NCI-H187 treated with DMSO at 0.1 percent for 48 hours (cell line): ENCODE measurements around the gene CDHR5.

ENCODE experiments used
- DNase-seq: peaks from one replicate; lab custom pipeline; 2025; lab: John Stamatoyannopoulos, UW

Gene CDHR5

DNA sequence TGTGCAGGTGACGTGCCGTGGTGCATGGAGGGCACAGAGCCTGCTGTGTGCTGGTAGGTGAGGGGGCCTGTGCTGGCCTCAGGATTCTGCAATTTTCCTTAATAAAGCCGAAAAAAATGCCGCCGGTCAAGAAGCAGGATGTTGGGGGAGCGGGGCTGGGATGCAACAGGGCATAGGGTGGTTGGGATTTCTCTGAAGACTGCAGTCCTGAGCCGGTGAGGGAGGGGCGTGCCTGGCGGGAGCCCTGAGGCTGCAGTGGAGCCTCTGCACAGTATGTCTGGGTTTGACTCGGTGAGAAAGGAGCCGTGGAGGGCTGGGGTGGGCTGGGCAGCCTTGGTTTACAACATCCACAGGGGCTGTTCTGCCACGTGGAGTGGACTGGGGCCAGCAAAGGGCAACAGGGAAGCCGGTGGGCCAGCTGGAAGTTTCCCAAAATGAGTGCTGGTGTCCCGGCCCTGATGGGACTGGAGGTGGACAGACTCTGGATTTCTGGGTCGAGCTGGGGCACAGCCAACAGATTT, 1.3 kb downstream of the CDHR5 start:
- no peak for DNase-seq

DNA sequence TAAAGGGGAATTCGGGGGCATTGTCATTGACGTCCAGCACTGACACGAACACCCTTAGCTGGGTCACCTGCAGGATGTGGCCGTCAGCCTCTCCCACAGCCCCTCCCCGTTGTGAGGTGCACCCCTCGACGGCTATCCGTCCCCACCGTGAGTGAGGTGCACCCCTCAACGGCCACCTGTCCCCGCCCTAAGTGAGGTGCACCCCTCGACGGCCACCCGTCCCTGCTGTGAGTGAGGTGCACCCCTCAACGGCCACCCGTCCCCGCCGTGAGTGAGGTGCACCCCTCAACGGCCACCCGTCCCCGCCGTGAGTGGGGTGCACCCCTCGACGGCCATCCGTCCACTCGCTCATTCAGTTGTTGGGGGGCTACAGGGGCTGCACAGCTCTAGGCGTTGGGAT, 2.9 kb downstream of the CDHR5 start:
- no peak for DNase-seq

DNA sequence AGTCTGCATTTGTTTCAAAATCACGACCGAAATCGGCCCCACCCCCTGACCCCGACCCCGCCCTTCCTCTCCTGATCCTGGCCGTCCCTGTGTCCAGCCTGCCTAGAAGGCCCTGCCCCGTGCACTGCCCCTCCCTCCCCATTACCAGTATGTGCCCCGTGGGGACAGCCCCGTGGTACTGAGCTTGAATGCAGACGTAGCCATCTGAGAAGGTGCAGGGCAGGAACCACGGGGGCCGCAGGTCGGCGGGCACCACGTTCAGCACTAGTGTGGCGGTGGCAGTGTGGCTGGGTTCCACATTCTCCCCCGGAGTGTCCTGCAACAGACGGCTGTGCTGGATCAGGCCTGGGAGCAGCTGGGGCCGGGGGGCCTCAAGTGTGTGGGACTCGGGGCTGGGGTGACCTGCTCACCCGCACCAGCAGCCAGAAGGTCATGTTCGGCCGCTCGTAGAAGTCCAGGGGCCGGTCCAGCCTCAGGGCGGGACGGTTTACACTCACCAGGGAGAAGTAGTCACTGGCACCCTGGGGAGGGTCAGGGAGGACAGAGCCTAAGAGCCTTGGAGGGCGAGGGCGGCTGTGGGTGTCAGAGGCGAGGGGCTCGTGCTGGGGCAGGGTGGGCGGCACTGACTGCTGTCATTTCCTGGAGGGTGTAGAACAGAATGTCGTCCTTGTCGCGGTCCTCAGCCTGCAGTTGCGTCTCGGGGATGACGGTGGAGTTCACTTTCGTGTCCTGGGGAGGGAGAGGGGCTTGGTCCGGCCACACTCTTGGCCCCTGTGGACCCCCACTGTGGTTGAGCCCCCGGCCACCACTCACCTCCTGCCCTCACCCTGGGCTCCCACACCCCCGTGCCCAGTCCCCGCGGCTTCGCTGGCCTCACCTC, 3.6 kb downstream of the CDHR5 start:
- no peak for DNase-seq

DNA sequence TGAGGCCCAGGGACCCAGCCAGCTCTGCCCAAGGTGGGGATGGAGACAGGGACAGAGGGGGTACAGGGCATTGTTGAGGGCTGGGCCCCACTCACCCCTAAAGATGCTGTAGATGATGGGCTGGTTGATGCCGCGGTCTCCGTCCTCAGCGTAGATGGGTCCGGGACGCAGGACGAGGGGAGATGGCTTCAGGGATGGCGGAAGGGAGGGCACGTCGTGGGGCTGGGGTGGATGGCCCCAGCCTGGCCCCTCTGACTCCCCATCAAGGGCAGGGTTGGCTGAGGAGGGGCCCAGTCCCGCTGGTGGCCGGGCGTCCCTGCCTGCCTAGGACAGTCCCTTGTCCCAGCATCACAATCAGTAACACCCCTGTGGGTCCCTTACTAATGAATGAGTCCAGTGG, 4.6 kb downstream of the CDHR5 start:
- DNase-seq = no peak

DNA sequence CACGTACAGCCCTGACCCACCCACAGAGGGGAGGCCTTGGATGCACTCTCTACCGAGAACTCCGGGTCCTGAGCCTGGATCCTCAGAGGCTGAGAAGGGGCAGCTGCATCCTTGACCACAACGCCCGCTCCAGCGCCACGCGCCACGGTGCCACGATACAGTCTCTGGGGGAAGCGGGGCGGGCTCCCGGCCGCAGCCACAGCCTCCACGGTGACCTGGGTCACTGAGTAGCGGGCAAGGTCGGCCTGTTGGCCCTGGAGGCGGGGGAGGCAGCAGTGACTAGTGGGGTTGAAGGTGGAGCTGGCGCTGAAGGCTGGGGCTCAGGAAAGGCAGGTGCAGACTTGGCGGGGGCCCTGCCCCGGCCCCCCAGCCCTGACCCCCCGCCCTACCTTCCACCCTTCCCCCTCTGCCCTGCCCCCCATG, 5.1 kb downstream of the CDHR5 start:
- no peak for DNase-seq

DNA sequence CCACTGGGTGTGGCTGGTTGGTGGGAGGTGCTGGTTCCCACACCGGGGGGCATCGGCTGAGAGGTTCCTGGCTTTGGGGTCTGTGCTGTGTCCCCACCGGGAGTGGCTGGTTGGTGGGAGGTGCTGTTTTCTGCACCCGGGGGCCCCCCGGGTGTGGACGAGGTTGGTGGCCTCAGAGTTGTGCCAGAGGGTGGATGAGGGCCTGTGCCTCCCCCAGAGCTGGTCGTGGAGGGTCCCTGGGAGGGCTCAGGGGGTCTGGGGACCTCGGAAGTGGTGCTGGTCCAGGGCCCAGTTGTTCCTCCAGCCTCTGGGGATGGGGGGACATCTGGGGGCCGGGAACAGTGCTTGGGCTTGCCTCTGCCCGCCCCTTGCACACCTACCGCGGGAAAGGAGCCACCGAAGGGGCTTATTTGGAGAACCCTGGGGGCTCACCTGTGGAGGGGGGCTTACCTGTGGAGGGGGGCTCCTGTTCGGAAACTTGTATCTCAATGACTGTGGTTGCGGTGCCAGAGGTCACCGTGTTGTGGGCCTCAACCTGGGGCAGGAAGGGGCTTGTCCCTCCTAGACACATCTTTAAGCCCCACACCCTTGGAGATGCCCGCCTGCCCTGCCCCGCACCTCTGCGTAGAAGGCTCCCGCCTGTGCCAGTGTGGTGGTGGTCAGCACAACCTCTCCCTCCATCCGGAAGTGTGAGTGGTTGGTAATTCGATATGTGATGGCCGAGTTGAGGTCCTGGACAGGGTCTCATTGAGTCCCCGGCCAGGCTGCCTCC, 5.7 kb downstream of the CDHR5 start:
- no peak for DNase-seq

DNA sequence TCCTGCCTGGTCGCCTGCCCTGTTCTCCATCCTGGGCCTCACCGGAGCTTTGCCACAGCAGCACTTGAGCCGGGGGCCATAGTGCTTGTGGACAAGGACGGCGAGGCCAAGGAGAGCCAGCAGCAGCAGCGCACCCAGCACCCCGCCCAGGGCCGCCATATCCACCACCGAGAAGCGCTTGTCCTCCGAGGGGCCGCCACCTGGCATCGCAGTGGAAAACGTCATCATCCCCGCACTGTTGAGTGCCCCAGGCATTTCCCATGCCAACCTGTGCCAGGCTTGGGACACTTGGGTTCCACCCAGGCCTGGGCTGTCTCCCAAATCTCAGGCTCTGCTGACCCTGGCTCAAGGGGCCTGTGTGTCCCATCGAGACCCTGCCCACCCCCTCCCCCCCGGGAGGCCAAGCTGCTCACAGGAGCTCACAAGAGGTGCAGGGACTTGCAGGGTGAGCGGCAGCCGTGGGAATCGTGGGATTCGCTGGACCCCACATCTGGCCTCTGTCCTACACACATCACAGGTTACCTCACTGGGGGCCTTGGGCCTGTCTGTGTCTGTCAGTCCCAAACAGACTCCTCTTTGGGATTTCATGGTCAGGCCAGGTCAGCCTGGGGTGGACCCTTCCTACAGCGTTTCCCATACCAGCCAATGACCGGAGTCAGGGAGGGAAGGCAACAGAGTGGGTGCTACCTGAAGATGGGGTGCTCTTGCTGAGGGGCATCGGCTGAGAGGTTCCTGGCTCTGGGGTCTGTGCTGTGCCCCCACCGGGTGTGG, 6.7 kb downstream of the CDHR5 start:
- no peak for DNase-seq

DNA sequence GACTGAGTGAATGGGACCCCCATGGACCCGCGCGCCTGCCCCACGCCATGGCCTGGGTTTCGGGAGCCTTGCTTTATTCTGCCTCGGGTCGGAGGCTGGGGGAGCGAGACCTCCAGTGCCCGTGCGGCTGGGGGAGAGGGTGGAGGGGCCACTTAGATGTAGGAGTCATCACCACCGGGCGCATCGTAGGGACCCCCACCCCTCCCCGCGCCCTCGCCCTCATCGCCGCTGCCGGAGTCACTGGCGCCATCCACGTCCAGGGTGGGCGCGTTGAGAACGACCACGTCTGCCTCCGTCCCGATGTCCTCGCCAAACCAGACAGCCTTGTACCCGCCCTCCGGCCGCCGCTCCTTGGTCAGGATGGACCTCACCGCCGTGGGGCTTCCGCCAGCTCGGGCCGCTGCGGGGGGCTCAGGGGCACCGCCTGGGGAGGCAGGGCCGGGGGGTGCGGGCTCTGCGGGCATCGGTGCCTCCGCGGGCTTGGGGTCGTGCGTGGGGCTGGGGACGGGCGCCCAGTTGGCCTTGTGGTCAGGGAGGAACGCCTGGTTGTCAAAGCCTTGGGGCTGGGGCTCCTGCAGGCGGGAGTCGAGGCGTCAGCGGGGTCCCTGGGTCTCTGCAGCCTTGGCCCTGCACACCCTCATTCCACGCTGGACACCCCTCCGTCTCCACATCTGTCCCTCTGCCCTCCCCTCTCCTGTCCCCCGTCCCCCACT, 7.4 kb downstream of the CDHR5 start:
- DNase-seq = no peak

DNA sequence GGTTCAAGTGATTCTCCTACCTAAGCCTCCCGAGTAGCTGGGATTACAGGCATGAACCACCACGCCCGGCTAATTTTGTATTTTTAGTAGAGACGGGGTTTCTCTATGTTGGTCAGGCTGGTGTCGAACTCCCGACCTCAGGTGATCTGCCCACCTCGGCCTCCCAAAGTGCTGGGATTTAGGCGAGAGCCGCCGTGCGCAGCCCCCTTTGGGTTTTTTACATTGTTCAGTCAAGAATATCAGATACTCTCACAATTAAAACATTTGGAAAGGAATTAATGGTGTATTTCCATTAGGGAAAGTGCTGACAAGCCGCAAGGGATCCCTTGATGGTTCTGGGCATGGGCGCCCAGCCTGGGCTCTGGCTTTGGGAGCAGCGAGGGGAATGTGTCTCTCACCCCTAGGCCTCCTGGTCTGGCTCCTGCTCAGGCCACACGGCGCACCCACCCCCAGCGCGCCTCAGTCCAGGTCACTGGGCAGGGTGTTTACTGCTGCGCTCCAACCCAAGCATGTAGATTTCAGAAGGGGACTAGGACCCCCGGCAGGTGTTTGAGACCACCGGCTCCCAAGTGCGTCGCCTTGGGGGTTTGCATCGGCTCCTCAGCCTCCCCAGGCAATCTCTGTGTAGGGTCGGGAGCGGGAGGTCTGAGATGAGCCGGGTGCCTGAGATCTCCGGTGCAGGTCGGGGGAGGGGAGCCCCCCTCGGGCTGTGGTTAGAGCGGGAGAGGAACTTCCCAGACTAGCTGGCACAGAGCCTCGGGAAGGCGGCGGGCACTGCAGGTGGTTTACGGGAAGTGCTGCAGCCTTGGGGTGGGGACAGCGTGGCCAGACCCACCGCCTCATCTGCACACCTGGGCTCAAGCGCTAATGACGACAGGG, 8.2 kb downstream of the CDHR5 start:
- DNase-seq = no peak

DNA sequence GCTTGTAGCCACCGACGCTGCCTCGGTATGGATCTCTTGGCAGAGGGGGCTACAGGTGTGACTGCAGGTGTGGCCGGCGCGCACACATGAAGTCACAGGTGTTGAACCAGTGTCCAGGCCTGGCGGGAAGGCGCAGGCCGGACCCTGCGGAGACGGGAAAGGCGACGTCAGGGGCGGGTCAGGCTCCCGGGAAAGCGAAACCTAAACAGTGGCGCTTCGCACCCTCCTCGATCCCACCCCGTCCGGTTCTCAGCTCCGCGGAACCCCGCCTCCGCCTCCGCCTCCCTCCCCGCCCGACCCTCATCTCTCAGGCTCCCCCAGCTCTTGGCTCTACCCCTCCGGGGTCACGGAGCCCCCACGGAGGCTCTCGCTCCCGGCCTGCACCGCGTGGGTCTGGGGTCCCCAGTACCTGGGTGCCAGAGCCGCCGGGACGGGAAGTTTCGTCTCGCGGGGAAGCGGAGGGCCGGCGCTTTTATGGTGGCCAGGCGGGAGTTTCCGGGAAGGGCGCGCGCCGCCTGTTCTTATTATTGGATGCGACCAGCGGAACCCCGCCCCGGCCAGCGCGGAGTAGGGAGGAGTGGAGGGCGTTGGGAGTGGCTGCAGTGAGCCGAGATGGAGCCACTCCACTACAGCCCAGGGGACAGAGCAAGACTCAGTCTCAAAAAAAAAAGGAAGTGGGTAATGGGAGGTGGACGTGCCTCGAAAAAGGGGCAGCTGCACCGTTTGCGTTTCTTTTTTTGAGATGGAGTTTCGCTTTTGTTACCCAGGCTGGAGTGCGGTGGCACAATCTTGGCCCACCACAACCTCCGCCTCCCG, 9.0 kb downstream of the CDHR5 start, which contains the start of gene IRF7:
Gene IRF7, minus strand, starts transcription at position 447 of the 816 bp plus-strand sequence. CDS start 586 bp downstream, outside the sequence.
- peak; percentile 63 for DNase-seq

DNA sequence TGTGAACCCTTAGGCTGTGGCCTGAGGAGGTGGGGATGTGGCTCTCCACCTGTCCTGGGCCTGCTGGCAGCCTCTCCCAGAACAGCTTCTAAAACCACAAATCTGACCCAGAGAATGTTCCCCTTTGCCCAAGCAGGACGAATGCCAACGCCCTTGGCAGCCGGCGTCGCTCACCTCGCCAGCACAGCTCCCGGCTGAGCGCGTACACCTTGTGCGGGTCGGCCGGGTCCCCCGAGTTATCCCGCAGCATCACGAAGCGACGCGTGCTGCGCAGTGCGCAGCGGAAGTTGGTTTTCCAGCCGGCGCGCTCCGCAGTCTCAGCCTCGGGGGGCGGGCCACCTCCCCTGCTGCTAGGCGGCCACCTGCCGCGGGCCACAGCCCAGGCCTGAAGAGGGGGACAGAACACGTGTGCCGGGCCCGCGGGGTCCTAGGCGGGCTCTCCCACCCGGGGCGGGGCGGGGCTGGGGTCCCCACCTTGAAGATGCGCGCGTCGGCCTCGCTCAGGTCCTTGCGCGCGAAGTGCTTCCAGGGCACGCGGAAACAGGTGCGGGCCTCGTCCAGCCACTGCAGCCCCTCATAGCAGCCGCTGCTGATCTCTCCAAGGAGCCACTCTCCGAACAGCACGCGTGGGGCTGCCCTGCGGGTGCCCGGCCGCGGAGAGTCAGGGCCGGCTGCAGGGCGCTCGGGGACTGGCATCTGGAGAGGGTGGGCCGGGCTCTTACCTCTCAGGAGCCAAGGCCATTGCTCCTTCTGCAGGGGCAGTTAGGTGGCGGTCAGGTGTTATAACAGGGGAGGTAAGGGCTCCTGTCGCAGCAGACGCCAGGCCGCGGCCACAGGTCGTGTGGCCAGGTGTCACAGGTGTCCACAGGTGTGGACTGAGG, 9.9 kb downstream of the CDHR5 start:
- no peak for DNase-seq

DNA sequence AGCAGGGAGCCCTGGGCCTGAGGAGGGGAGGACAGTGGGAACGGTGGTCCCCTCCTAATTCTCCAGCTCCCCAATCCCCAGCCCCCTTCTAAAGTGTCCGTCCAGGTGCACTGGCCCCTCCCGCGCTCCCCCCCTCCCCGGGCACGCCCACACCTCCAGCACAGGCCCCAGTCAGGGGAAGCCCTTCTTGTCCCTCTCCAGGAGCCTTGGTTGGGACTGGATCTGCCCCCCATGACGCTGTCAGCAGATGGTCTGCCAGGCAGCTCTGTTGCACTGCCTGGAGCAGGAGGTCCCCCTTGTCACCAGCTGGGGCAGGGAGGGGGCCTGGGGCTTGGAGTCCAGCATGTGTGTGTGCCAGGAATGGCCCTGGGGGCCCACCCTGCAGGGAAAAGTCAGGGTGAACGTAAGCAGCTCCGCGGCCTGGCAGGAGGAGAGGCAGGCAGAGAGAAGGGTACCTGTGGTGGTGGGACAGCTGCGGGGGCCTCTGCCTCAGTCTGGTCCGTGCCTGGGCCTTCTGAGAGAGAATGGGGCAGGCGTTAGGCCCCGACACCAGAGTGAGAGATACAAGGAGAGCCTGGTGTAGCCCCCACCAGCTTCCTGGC, 10.6 kb downstream of the CDHR5 start:
- no peak for DNase-seq

DNA sequence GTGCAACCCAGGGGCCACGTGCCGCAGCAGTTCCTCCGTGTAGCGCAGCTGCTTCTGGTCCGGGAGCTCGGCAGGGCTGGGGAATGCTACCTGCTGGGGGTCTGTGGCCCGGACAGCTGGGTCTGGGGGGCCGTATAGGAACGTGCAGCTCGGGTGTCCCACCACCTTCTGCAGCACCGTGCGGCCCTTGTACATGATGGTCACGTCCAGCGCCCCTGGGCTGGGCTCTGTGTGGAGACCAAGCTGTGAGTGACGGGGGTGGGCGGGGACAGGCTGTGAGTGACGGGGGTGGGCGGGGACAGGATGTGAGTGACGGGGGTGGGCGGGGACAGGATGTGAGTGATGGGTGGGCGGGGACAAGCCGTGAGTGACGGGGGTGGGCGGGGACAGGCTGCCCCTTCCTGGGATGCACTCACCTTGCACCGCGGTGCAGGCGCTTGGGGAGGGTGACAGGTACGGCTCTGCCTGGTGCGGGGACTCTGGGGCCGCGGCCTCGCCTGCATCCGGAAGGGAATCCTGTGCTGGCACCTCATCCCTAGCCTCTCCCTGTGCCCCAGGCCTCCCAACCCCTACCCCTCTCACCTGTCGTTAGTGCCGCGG, 11.3 kb downstream of the CDHR5 start:
- peak; percentile 10 for DNase-seq

DNA sequence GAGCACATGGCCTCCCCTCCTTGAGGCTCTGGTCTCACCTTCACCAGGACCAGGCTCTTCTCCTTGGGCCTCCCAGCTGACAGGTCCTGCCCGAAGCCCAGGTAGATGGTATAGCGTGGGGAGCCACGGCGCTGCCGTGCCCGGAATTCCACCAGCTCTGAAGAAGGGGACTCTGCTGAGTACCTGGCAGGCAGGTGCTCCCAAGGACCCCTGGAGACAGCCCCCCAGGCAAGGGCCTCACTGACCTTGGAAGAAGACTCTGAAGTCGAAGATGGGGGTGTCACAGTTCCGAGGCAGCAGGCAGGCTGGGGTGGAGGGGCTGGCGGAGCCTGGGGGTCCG, 11.8 kb downstream of the CDHR5 start:
- DNase-seq = no peak

DNA sequence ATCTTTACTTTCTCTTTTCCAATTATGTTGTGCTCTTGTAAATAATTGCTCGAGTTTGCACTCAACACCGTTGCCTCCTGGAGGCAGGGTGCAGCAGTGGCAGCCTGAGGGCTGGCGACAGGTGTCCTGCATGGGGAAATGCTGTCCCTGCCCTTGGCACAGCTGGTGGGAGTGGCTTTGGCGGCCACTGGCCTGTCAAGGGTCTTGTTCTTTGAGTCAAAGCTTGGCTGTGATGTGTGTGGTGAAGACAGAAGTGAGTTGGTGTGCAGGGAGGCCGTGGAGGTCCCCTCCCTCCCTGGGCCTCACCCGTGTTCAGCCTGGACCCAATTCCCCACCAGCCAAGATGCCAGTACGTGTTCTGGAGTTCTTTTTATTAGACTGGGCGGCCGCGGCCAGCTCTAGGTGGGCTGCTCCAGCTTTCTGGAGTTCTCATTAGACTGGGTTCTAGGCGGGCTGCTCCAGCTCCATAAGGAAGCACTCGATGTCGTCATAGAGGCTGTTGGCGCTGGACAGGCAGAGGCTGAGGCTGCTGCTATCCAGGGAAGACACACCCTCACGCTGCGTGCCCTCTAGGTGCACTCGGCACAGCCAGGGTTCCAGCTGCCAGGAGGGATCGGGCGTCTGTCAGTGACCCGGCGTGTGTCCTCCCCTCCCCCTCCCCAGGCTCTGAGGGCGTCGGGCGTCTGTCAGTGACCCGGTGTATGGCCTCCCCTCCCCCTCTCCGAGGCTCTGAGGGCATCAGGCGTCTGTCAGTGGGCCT, 12.4 kb downstream of the CDHR5 start:
- no peak for DNase-seq

DNA sequence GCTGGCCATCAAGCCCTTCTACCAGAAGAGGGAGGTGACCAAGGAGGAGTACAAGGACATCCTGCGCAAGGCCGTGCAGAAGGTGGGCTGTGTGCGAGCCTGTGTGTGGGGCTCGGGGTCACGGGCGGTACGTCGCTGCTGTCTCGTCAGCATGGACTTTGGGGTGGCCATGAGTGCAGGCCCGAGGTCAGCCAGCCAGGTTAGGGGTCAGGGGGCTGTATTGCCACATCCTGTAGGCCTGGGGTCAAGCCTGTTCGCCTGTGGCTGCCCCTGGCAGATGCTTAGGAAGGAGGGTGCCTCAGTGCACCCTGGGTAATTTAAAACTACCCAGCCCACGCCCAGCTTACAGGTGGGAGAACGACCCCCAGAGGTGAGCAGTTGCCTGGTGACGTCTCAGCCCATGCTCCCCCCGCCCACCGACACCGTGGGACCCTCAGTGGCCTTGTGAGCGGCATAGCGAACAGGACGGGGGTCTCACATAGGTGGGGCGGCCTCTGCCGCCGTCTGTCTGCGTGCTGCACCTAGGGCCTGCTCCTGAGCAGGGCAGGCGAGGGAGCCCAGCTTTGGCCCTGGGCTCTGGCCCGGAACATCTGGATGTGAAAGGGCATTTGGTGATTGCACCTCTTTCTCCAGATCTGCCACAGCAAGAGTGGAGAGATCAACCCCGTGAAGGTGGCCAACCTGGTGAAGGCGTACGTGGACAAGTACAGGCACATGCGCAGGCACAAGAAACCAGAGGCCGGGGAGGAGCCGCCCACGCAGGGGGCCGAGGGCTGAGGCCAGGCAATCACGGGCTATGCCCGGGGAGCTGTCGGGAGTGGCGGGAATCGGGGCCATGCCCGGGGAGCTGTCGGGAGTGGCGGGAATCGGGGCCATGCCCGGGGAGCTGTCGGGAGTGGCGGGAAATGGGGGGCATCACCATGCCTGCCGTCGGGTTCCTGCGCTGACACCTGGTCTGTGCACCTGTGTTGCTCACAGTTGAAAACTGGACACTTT, 13.5 kb downstream of the CDHR5 start:
- DNase-seq = no peak
